K562 (cell line): Measurements from ENCODE around the gene CBX1. TPM values are rescaled to one million over a fixed set of nuclear protein-coding genes. Genes with fewer than 3 reads are reported as not detected.

ENCODE experiments used
- ATF1 ChIP-seq, 2 experiments: fragments of 450-650 bp in 1 of 2; IDR thresholded peaks; 2 replicates each; pipeline ENCODE4 v1.6.1; 2016; ENCODE audit warnings: missing compliant biosample characterization in 1 of 2, missing genetic modification characterization in 1 of 2
- CAMTA2 ChIP-seq: fragments of 250-450 bp; sonication (Bioruptor Pico); conservative IDR thresholded peaks from 2 replicates; pipeline ENCODE4 v1.5.1; 2022
- CBX1 ChIP-seq: sonication (generic); IDR thresholded peaks from 2 replicates; pipeline ENCODE4 v1.6.1; 2016; ENCODE audit warnings: antibody characterized with exemption, low read depth, mild to moderate bottlenecking
- EGR1 ChIP-seq: fragments of 450-650 bp; conservative IDR thresholded peaks from 2 replicates; pipeline ENCODE4 v1.6.1; 2017; ENCODE audit warnings: mild to moderate bottlenecking
- LARP7 ChIP-seq: fragments of 450-650 bp; IDR thresholded peaks from 2 replicates; pipeline ENCODE4 v1.6.1; 2016
- LCOR ChIP-seq: sonication (generic); formaldehyde crosslinking; IDR thresholded peaks from 2 replicates; pipeline ENCODE4 v1.8.0; 2022; ENCODE audit warnings: mild to moderate bottlenecking, missing genetic modification reagents
- POLR2G ChIP-seq: fragments of 200-400 bp; formaldehyde crosslinking; IDR thresholded peaks from 2 replicates; pipeline ENCODE4 v1.6.1; 2017; ENCODE audit warnings: low read depth, mild to moderate bottlenecking, antibody characterized with exemption, low read length, moderate library complexity
- SAP30 ChIP-seq: fragments of 200-600 bp; sonication (generic); IDR thresholded peaks from 2 replicates; pipeline ENCODE4 v1.6.1; 2012; ENCODE audit warnings: borderline replicate concordance, low read depth, mild to moderate bottlenecking, moderate library complexity, low read length, control low read depth, inconsistent platforms; ENCODE audit not compliant: insufficient read depth, poor library complexity, severe bottlenecking
- SIN3A ChIP-seq, 2 experiments: fragments of 150-350 bp in 1 of 2; IDR thresholded peaks; 2 replicates each; pipeline ENCODE4 v1.6.1; 2011 to 2016; ENCODE audit warnings: borderline replicate concordance in 2 of 2, low read depth in 2 of 2, low read length in 2 of 2, mild to moderate bottlenecking in 2 of 2, moderate library complexity in 2 of 2; ENCODE audit not compliant: control insufficient read depth in 1 of 2
- SIX5 ChIP-seq, 2 experiments: IDR thresholded peaks; 2 replicates each; pipeline ENCODE4 v1.6.1; 2011; ENCODE audit warnings: low read length in 2 of 2, borderline replicate concordance in 1 of 2, low read depth in 1 of 2, mild to moderate bottlenecking in 1 of 2, moderate library complexity in 1 of 2; ENCODE audit not compliant: insufficient read depth in 1 of 2
- SMAD4 ChIP-seq: fragments of 250-450 bp; sonication (Bioruptor Pico); conservative IDR thresholded peaks from 2 replicates; pipeline ENCODE4 v1.8.0; 2021; ENCODE audit warnings: inconsistent platforms, mild to moderate bottlenecking, moderate library complexity
- SMARCA5 ChIP-seq: fragments of 450-650 bp; IDR thresholded peaks from 2 replicates; pipeline ENCODE4 v1.6.1; 2016
- SP1 ChIP-seq: sonication (generic); formaldehyde crosslinking; IDR thresholded peaks from 2 replicates; pipeline ENCODE4 v1.8.1; 2022; ENCODE audit warnings: mild to moderate bottlenecking, missing genetic modification reagents
- SRF ChIP-seq, 2 experiments: fragments of 250-450, 450-650 bp in 1 of 2; sonication (Bioruptor Pico) in 1 of 2; sonication (generic) in 1 of 2; formaldehyde crosslinking; IDR thresholded peaks; 2 replicates each; pipeline versions ENCODE4 v1.5.0 to v1.5.1; 2020 to 2022; ENCODE audit warnings: mild to moderate bottlenecking in 1 of 2, missing genetic modification reagents in 1 of 2
- SUPT5H ChIP-seq: fragments of 450-650 bp; IDR thresholded peaks from 2 replicates; pipeline ENCODE4 v1.6.1; 2016
- ZC3H4 ChIP-seq: sonication (generic); formaldehyde crosslinking; IDR thresholded peaks from 2 replicates; pipeline ENCODE4 v1.9.0; 2021; ENCODE audit warnings: missing genetic modification reagents, borderline replicate concordance
- polyA plus RNA-seq, 8 experiments: library from polyadenylated mRNA; depleted of rRNA in 4 of 8; stranded (reverse) in 5 of 8; unstranded in 3 of 8; fragments of >200 nt; fragmentation: Nextera tagmentation in 2 of 8; fragmentation: Illumina TruSeq in 1 of 8; extraction: Ambion mirVana in 2 of 8; extraction: Trizol in 1 of 8; gene quantifications; 2 replicates each; pipeline versions ENCODE4 v1.2.1 to v1.2.3, GENCODE V29; 2011 to 2014; ENCODE audit warnings: inconsistent platforms in 1 of 8, missing spikeins in 1 of 8
- total RNA-seq, 7 experiments: library from RNA; depleted of rRNA in 6 of 7; stranded (reverse); fragments of >200 nt in 6 of 7; fragmentation: Illumina TruSeq in 2 of 7; extraction: Trizol in 2 of 7; gene quantifications; 2 replicates each; pipeline versions ENCODE4 v1.2.1 to v1.2.3, GENCODE V29; 2011 to 2021; ENCODE audit warnings: low replicate concordance in 1 of 7
- TF ChIP-seq, protein P1 (sequence below): sonication (generic); formaldehyde crosslinking; IDR thresholded peaks from 2 replicates; pipeline ENCODE4 v1.5.0; 2020; ENCODE audit warnings: missing genetic modification reagents
- TF ChIP-seq, protein P2 (sequence below): sonication (generic); formaldehyde crosslinking; IDR thresholded peaks from 2 replicates; pipeline ENCODE4 v1.8.0; 2022; ENCODE audit warnings: mild to moderate bottlenecking, missing genetic modification reagents

CBX1 gene
- total and polyA plus RNA-seq, 9 of the 15 experiments (the other 6 are each of a cell fraction or from before 2014, with no cell fraction given) = 10.6 to 95.7 (median 52.7) TPM

DNA sequence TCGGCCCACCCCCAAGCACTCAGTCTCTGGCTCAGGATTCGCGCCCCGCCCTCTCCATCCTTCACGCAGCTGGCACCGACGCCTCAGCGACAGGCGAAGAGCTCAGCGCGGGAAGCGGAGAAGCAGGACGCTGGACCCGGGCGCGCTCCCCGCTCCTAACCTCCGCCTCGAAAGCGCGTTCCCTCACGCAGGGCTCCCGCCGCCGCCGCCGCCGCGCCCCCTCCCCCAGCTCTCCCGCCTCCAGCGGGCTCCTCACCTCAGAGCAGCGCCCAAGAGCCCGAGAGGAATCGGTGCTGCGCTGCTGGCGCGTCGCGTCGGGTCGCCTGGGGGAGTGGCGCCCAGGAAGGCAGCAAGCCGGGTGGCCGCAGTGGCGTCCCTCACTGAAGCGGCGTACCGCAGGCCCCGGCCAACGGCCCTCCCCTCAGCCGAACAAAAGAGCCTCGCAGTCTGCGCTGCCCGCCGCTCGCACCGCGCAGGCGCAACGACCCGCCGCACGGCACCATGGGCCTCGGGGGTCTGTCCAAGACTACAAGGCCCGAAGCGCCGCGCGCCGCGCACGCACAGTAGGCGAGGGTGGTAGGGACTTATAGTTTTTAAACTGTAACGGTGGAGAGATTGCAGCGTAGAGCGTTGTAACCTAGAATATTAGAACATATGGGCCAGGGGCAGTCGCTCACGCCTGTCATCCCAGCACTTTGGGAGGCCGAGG, at the start of gene CBX1 (continued):
- peak; percentile 58; the same call in 1 of the 2 replicates for TF ChIP-seq SUPT5H
- TF ChIP-seq CAMTA2 (CRISPR knock-in tag) = no peak
- TF ChIP-seq ZC3H4 (CRISPR knock-in tag) = no peak
- TF ChIP-seq, protein P1, sequence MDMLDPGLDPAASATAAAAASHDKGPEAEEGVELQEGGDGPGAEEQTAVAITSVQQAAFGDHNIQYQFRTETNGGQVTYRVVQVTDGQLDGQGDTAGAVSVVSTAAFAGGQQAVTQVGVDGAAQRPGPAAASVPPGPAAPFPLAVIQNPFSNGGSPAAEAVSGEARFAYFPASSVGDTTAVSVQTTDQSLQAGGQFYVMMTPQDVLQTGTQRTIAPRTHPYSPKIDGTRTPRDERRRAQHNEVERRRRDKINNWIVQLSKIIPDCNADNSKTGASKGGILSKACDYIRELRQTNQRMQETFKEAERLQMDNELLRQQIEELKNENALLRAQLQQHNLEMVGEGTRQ (CRISPR knock-in tag) = no peak
- peak; percentile 54 for TF ChIP-seq SAP30
- peak in 1 of 2 experiments; percentile 36; a peak in 1 of 4 replicates for TF ChIP-seq SIN3A (IDR thresholded peaks at IDR 0.05; ENCODE audit: borderline replicate concordance in 2 of 2, control insufficient read depth in 1 of 2, low read depth in 2 of 2, low read length in 2 of 2)
- 0 out of 2 replicates have a peak, but pooled peaks have one; percentile 27 for TF ChIP-seq SMARCA5
- TF ChIP-seq POLR2G = peak; percentile 91
- peak; percentile 92 for TF ChIP-seq CBX1
- 0 out of 2 replicates have a peak, but pooled peaks have one; percentile 83 for TF ChIP-seq LCOR
- TF ChIP-seq, protein P2, sequence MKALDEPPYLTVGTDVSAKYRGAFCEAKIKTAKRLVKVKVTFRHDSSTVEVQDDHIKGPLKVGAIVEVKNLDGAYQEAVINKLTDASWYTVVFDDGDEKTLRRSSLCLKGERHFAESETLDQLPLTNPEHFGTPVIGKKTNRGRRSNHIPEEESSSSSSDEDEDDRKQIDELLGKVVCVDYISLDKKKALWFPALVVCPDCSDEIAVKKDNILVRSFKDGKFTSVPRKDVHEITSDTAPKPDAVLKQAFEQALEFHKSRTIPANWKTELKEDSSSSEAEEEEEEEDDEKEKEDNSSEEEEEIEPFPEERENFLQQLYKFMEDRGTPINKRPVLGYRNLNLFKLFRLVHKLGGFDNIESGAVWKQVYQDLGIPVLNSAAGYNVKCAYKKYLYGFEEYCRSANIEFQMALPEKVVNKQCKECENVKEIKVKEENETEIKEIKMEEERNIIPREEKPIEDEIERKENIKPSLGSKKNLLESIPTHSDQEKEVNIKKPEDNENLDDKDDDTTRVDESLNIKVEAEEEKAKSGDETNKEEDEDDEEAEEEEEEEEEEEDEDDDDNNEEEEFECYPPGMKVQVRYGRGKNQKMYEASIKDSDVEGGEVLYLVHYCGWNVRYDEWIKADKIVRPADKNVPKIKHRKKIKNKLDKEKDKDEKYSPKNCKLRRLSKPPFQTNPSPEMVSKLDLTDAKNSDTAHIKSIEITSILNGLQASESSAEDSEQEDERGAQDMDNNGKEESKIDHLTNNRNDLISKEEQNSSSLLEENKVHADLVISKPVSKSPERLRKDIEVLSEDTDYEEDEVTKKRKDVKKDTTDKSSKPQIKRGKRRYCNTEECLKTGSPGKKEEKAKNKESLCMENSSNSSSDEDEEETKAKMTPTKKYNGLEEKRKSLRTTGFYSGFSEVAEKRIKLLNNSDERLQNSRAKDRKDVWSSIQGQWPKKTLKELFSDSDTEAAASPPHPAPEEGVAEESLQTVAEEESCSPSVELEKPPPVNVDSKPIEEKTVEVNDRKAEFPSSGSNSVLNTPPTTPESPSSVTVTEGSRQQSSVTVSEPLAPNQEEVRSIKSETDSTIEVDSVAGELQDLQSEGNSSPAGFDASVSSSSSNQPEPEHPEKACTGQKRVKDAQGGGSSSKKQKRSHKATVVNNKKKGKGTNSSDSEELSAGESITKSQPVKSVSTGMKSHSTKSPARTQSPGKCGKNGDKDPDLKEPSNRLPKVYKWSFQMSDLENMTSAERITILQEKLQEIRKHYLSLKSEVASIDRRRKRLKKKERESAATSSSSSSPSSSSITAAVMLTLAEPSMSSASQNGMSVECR (CRISPR knock-in tag) = peak; percentile 77
- peak; percentile 91 for TF ChIP-seq SMAD4 (CRISPR knock-in tag)
- TF ChIP-seq SRF (CRISPR knock-in tag; IDR thresholded peaks at IDR 0.05) = peak in 1 of 2 experiments; percentile 65; a peak in 1 of 4 replicates
- peak; percentile 65; a peak in 3 of 4 replicates for TF ChIP-seq SIX5 (IDR thresholded peaks at IDR 0.05; ENCODE audit: borderline replicate concordance in 1 of 2, insufficient read depth in 1 of 2, low read depth in 1 of 2, low read length in 2 of 2)
- no peak for TF ChIP-seq EGR1
- no peak for TF ChIP-seq LARP7
- TF ChIP-seq SP1 (CRISPR knock-in tag) = peak; percentile 87
- no peak for TF ChIP-seq ATF1 (CRISPR knock-in tag; IDR thresholded peaks at IDR 0.05)
- TF ChIP-seq ATF1 (tag; IDR thresholded peaks at IDR 0.05) = peak; percentile 75
